ENCODE measurements around the gene KHNYN.

The KHNYN gene

GRCh38 chr14:24481622-24482324, 52.0 kb downstream of the KHNYN start:
- DNase-seq: no peak

GRCh38 chr14:24482699-24483303, 53.0 kb downstream of the KHNYN start:
- peak; percentile 3 for DNase-seq

GRCh38 chr14:24483604-24484252, 54.0 kb downstream of the KHNYN start:
- DNase-seq: no peak

Measured in fibroblast of skin of abdomen (primary cell).